ENCODE measurements around the gene MCM6. TPM values are rescaled to one million over a fixed set of nuclear protein-coding genes. Genes with fewer than 3 reads are reported as not detected.

The MCM6 gene
- total RNA-seq, 1 experiment from 2014 or later: 113 TPM

GRCh38 chr2:135875491-135876065 lies 665 bp downstream of the MCM6 start:
- H4K20me1 ChIP-seq (ENCODE audit: control insufficient read depth, insufficient read depth, insufficient read length): no peaks in the 10 kb centered on the region
- H2AK5ac ChIP-seq (ENCODE audit: insufficient read length, low read length): no peak overlapping the region
- H4K91ac ChIP-seq (ENCODE audit: insufficient read length, low read depth, low read length): no peak overlapping the region
- H3K9me3 ChIP-seq (ENCODE audit: control insufficient read depth, low read depth, low read length): no peaks in the 10 kb centered on the region
- H2BK15ac ChIP-seq (ENCODE audit: low read depth, low read length): no peak overlapping the region
- H3K4me1 ChIP-seq (ENCODE audit: insufficient read depth, low read length): no peaks in the 10 kb centered on the region
- no peak overlapping the region for H3K23ac ChIP-seq (ENCODE audit: insufficient read length, low read depth, low read length)
- peak overlapping the region; percentile 55 for H3K4me2 ChIP-seq (ENCODE audit: insufficient read depth, insufficient read length, low read length)
- peaks cover 7% of the 10 kb centered on the region for H3K79me1 ChIP-seq (ENCODE audit: insufficient read depth, low read depth, low read length, poor library complexity, severe bottlenecking)
- no peak overlapping the region for H3T11ph ChIP-seq (ENCODE audit: low read length)
- Mint-ChIP-seq H3K27ac (peak overlapping the region; percentile 58 to 96 (median 92); a peak in 5 of 7 replicates), H3K9me3 (no peaks in the 10 kb centered on the region), H3K4me1 (peaks cover 23 to 30% of the 10 kb centered on the region in 2 experiments), H3K36me3 (ENCODE audit: insufficient read depth in 1 of 3, low read depth in 3 of 3) (peaks cover 23 to 40% (median 39%) of the 10 kb centered on the region in 3 experiments), H3K27me3 (ENCODE audit: low read depth) (no peaks in the 10 kb centered on the region), H3K4me3 (peak overlapping the region; percentile 85 to 90)
- WGBS (ENCODE audit: extremely low coverage, insufficient read length, low lambda C conversion rate): no CpG with 5 or more reads among the region's 26 CpGs
- H2BK20ac ChIP-seq (ENCODE audit: low read depth, low read length, poor library complexity, severe bottlenecking): no peak overlapping the region
- peaks cover 16% of the 10 kb centered on the region; the same call in 1 of the 2 replicates for H3K79me2 ChIP-seq (ENCODE audit: insufficient read depth, low read length)
- peaks cover 10% of the 10 kb centered on the region for H3K23me2 ChIP-seq (ENCODE audit: insufficient read length, low read depth, low read length, poor library complexity, severe bottlenecking)
- H4K8ac ChIP-seq (replicated peaks; ENCODE audit: insufficient read length, low read depth, low read length): no peak overlapping the region
- no peak overlapping the region for H2BK12ac ChIP-seq (ENCODE audit: insufficient read length, low read depth, low read length)
- peak overlapping the region; percentile 92 for H3K9ac ChIP-seq (ENCODE audit: extremely low read depth, insufficient read length, low read length)
- H3K4ac ChIP-seq (ENCODE audit: low read depth, low read length): peak overlapping the region; percentile 2
- H3K56ac ChIP-seq (ENCODE audit: insufficient read length, low read depth, low read length): no peak overlapping the region
- H3K27me3 ChIP-seq (ENCODE audit: insufficient read depth, low read length): no peaks in the 10 kb centered on the region
- TF ChIP-seq CTCF (conservative IDR thresholded peaks at IDR 0.05): no peak
- H2BK5ac ChIP-seq (ENCODE audit: insufficient read length, low read length): no peak overlapping the region
- H3K18ac ChIP-seq (ENCODE audit: insufficient read length, low read depth, low read length): peak overlapping the region; percentile 73
- no peak overlapping the region for H3K27ac ChIP-seq (ENCODE audit: insufficient read length, low read depth, low read length)
- H2AFZ ChIP-seq (ENCODE audit: low read length): no peak overlapping the region
- H4K5ac ChIP-seq (ENCODE audit: insufficient read length, low read depth, low read length): no peak overlapping the region
- DNase-seq: peak; percentile 46
- peak overlapping the region; percentile 94 for H3K14ac ChIP-seq (ENCODE audit: insufficient read depth, low read length)
- no peak overlapping the region for H2BK120ac ChIP-seq (ENCODE audit: low read depth, low read length, poor library complexity, severe bottlenecking)

Measured in H9 (cell line).